Keratinocyte (primary cell): ENCODE results near the gene CSN3. TPM values are rescaled to one million over a fixed set of nuclear protein-coding genes. Genes with fewer than 3 reads are reported as not detected.
"Not testable (repeated sequence)": the region's sequence is repeated elsewhere in the genome, so short reads cannot be mapped to it uniquely, and the experiment has no call there.

Experiments
- DNase-seq: peaks from one replicate; pipeline ENCODE4 v3.0.0-alpha.2; 2011; ENCODE audit warnings: low read depth, missing footprints, low spot score
- FAIRE-seq: peaks from 2 replicates; lab custom pipeline; 2011; peaks lifted over from hg19 to GRCh38; lab: Jason Lieb, UNC
- H2AFZ ChIP-seq: 2 replicates; pipeline ENCODE4 v1.6.0; 2012; ENCODE audit warnings: low read length, control low read depth, inconsistent platforms; ENCODE audit not compliant: control insufficient read depth
- H3K27ac ChIP-seq: 2 replicates; pipeline ENCODE4 v1.5.1; 2011; ENCODE audit warnings: low read length; ENCODE audit not compliant: control insufficient read depth, insufficient read depth
- H3K27me3 ChIP-seq: 3 replicates; pipeline ENCODE4 v1.6.0; 2011; ENCODE audit warnings: low read length; ENCODE audit not compliant: control insufficient read depth, insufficient read depth; ENCODE audit errors: extremely low read depth
- H3K36me3 ChIP-seq, 2 experiments: 2 replicates in 1 of 2; 3 replicates in 1 of 2; pipeline ENCODE4 v1.5.1; 2011; ENCODE audit warnings: low read length in 2 of 2, mild to moderate bottlenecking in 1 of 2; ENCODE audit not compliant: control insufficient read depth in 2 of 2, insufficient read depth in 2 of 2; ENCODE audit errors: extremely low read depth in 1 of 2
- H3K4me1 ChIP-seq: 3 replicates; pipeline ENCODE4 v1.5.1; 2011; ENCODE audit warnings: low read length; ENCODE audit not compliant: control insufficient read depth, insufficient read depth; ENCODE audit errors: extremely low read depth
- H3K4me2 ChIP-seq: 3 replicates; pipeline ENCODE4 v1.6.0; 2011; ENCODE audit warnings: low read depth, low read length; ENCODE audit not compliant: control insufficient read depth, insufficient read depth; ENCODE audit errors: extremely low read depth
- H3K4me3 ChIP-seq, 3 experiments: fragments of 200-600 bp in 1 of 3; sonication (generic) in 1 of 3; 2 replicates in 2 of 3; 3 replicates in 1 of 3; pipeline ENCODE4 v1.5.1; 2011 to 2016; ENCODE audit warnings: low read length in 3 of 3, mild to moderate bottlenecking in 3 of 3, control low read depth in 2 of 3, inconsistent platforms in 1 of 3, low read depth in 1 of 3, mixed read lengths in 1 of 3, mixed run types in 1 of 3, moderate library complexity in 1 of 3; ENCODE audit not compliant: control insufficient read depth in 2 of 3, insufficient read depth in 2 of 3; ENCODE audit errors: extremely low read depth in 1 of 3
- H3K79me2 ChIP-seq: 2 replicates; pipeline ENCODE4 v1.6.0; 2012; ENCODE audit warnings: low read length; ENCODE audit not compliant: control insufficient read depth, insufficient read depth
- H3K9ac ChIP-seq: 3 replicates; pipeline ENCODE4 v1.6.0; 2011; ENCODE audit warnings: low read length; ENCODE audit not compliant: control insufficient read depth, insufficient read depth; ENCODE audit errors: extremely low read depth
- H3K9me1 ChIP-seq: 3 replicates; pipeline ENCODE4 v1.6.0; 2011; ENCODE audit warnings: low read length; ENCODE audit not compliant: control insufficient read depth, insufficient read depth; ENCODE audit errors: extremely low read depth
- H3K9me3 ChIP-seq: 2 replicates; pipeline ENCODE4 v1.5.1; 2012; ENCODE audit warnings: low read depth, low read length; ENCODE audit not compliant: control insufficient read depth
- H4K20me1 ChIP-seq: 3 replicates; pipeline ENCODE4 v1.6.0; 2011; ENCODE audit warnings: low read length; ENCODE audit not compliant: control insufficient read depth, insufficient read depth; ENCODE audit errors: extremely low read depth
- CTCF ChIP-seq, 3 experiments: IDR thresholded peaks in 1 of 3; conservative IDR thresholded peaks in 1 of 3; optimal IDR thresholded peaks in 1 of 3; 2 replicates in 2 of 3; 3 replicates in 1 of 3; pipeline versions ENCODE3 to v1.5.1; 2011; ENCODE audit warnings: low read length in 3 of 3, mild to moderate bottlenecking in 3 of 3, moderate library complexity in 2 of 3, control low read depth in 1 of 3, inconsistent platforms in 1 of 3; ENCODE audit not compliant: insufficient read depth in 2 of 3; ENCODE audit errors: extremely low read depth in 1 of 3
- dilution Hi-C: fragments of 300-500 bp; cut with MboI; formaldehyde crosslinking; loops from one replicate; pipeline ENCODE4 v1.7.0; 2020; ENCODE audit warnings: low sequenced_read_pairs; ENCODE audit not compliant: extremely low pct_ligation_motif_present
- polyA plus RNA-seq, 5 experiments: library from polyadenylated mRNA; depleted of rRNA in 3 of 5; stranded (reverse) in 3 of 5; stranded (forward) in 1 of 5; unstranded in 1 of 5; fragments of >200 nt; gene quantifications; 1 replicate in 1 of 5; 2 replicates in 3 of 5; 3 replicates in 1 of 5; pipeline versions ENCODE4 v1.2.1 to v1.2.3, GENCODE V29; 2011 to 2012; ENCODE audit warnings: missing spikeins in 2 of 5, low read depth in 1 of 5, low replicate concordance in 1 of 5

CSN3 gene
- polyA plus RNA-seq, 1 donor (not counting 4 experiments of a cell fraction or from before 2014, with no cell fraction given), result not detected

GRCh38 chr4:70203601-70204000 lies 38.8 kb upstream of the CSN3 start:
- H3K4me1 ChIP-seq, result no peaks in the 10 kb centered on the region
- no peak for TF ChIP-seq CTCF (optimal IDR thresholded peaks at IDR 0.05 in 1 of 3, IDR thresholded peaks at IDR 0.05 in 1 of 3, conservative IDR thresholded peaks at IDR 0.05 in 1 of 3; ENCODE audit: extremely low read depth in 1 of 3, insufficient read depth in 2 of 3, low read length in 3 of 3)
- FAIRE-seq (no peak), DNase-seq (no peak)
- no peaks in the 10 kb centered on the region for H3K36me3 ChIP-seq
- H3K27ac ChIP-seq, result no peak overlapping the region
- H3K9me3 ChIP-seq, result no peaks in the 10 kb centered on the region
- no peak overlapping the region for H2AFZ ChIP-seq
- dilution Hi-C loops, result no loop called here
- H3K27me3 ChIP-seq, result no peaks in the 10 kb centered on the region
- H3K79me2 ChIP-seq, result no peaks in the 10 kb centered on the region
- H3K9me1 ChIP-seq, result no peaks in the 10 kb centered on the region
- H3K4me3 ChIP-seq, result no peak overlapping the region
- no peaks in the 10 kb centered on the region for H4K20me1 ChIP-seq
- H3K4me2 ChIP-seq, result no peak overlapping the region
- H3K9ac ChIP-seq, result no peak overlapping the region

GRCh38 chr4:70212752-70213151 lies 29.6 kb upstream of the CSN3 start:
- H3K4me3 ChIP-seq, H3K9me3 ChIP-seq, H3K27me3 ChIP-seq, H3K4me2 ChIP-seq, H3K9ac ChIP-seq, FAIRE-seq, H3K27ac ChIP-seq, H3K9me1 ChIP-seq, dilution Hi-C loops, H3K36me3 ChIP-seq, DNase-seq, H3K79me2 ChIP-seq, H4K20me1 ChIP-seq, H2AFZ ChIP-seq, H3K4me1 ChIP-seq: not testable (repeated sequence)

GRCh38 chr4:70216109-70216508 lies 26.3 kb upstream of the CSN3 start:
- FAIRE-seq, dilution Hi-C loops: not testable (repeated sequence)

GRCh38 chr4:70216550-70216949 lies 25.8 kb upstream of the CSN3 start:
- FAIRE-seq, H3K27me3 ChIP-seq, H3K4me1 ChIP-seq, H3K79me2 ChIP-seq, dilution Hi-C loops, H3K9me3 ChIP-seq, H3K9me1 ChIP-seq, H3K27ac ChIP-seq, H4K20me1 ChIP-seq, H3K4me2 ChIP-seq, H3K36me3 ChIP-seq, H3K4me3 ChIP-seq, DNase-seq, H3K9ac ChIP-seq, H2AFZ ChIP-seq: not testable (repeated sequence)

More at GRCh38 chr4:70216109-70216508, 26.3 kb upstream of the CSN3 start:
- not testable (repeated sequence) for H3K9me3 ChIP-seq, H3K4me3 ChIP-seq, H2AFZ ChIP-seq, H3K27ac ChIP-seq, DNase-seq, H3K9ac ChIP-seq, H3K27me3 ChIP-seq, H4K20me1 ChIP-seq, H3K4me2 ChIP-seq, H3K79me2 ChIP-seq, H3K36me3 ChIP-seq, H3K9me1 ChIP-seq, H3K4me1 ChIP-seq
